GM18909 (cell line): ENCODE measurements around the gene SLC43A1.

Source experiments
- ATAC-seq: cut with Tn5 transposase; IDR thresholded peaks from one replicate; pipeline ENCODE4 v1.9.1; 2021; ENCODE audit warnings: mild to moderate bottlenecking; ENCODE audit not compliant: unreplicated experiment, poor library complexity

SLC43A1 gene

DNA sequence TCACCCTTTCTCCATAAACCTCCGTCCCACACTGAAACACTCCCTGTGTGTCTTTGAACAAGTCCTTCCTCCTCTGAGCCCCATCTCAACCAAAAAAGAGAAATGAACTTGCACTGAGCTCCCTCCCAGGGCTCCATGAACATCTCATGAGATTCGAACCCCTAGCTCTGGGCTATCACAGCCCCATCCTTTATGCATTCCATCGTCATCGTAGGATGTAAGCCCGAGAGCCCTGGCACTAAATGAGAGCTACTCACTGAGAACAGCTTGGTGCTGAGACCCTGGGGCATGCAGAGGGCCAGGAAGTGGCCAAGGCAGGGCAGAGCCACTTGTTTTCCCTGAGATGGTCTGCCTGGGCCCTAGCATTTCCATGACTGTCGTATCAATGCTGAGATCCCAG is 75.7 kb downstream of the SLC43A1 start:
- ATAC-seq: no peak

DNA sequence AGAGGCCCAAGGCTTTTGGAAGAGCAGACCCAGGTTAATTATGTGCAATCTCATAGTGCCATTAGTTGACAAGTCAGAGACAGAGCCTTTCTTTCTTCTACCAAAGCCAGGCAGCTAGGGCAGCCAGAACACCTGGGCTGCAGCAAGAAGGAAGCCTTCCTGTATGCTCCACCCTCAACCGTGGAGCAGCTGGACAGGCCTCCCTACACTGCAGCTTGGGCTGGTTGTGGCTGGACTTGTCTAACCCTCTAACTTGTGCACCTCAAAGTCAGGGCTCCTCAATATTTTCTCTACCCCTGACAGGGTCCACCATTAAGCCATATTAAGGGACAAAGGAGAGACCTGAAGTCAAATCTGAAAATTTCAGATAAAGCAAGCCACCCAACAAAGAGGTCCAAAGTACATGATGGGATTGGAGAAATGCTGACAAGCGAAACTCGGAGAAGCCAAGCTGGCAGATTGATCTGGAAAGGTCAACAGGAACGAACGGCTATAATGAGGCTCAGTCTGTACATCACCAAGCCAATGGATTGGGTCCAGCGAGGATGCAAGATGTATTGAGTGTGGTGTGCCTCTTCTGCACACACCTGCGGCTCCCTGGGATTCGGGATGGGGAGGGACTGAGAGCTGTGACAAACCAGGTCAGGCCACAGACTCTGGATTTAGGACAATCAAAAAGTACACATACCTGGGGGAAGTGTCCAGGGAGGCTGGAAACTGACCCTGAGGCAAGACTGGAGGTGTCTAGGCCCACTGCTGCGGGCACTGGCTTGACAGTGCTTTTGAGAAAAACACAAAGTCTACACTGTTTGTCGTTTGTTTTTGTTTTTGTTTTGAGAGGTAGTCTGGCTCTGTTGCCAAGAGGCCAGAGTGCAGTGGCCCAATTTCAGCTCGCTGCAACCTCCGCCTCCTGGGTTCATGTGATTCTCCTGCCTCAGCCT is 76.9 kb downstream of the SLC43A1 start:
- ATAC-seq: no peak

DNA sequence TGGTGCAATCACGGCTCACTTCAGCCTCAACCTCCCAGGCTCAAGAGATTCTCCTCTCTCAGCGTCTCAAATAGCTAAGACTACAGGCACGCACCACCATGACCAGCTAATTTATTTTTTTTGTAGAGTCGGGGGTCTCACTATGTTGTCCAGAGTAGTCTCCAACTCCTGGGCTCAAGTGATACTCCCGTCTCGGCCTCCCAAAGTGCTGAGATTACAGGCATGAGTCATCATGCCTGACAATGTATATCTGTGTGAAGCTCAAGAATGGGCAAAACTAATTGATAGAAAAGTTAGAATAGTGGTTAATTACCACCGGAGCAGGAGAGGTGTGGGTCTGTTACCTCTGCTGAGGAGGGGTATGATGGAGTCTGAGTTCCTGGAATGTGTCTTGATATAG is 79.5 kb downstream of the SLC43A1 start:
- no peak for ATAC-seq

DNA sequence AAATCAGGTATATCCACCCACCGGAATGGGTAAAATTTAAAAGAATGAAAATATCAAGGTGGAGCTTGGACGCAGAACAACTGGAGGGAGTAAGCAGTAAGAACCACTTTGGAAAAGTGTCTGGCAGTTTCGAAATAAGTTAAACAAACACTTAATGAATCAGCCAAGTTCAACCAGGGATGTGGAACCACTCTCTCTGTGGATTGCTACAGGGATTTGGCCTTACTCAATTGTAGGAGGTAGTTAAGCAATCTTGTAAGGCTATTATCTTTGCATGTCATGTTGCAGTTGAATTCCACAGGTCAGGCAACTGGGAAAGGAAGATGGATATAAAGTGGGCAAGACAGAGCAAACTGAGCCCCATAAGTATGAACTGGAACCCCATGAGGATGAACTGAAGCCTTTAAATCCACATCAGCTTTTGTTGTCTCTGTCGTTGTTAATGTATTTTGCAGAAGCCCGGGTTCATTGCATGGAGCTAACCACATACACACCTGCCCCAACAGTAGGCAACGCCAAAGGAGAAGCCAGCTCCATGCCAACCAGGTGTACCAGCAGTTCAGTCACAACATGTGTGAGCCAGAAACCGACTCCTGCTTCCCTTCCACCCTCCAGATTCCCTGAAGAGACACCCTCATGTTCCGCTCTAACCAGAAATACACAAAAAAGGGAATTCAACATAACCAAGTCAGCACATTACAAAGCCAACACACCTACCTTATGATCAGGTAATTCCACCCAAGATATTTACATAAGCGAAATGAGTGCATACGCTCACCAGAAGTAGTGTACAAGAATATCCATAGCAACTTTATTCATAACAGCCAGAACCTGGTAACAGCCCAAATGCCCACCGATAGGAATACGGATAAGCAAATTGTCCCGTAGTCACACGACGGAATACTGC is 80.6 kb downstream of the SLC43A1 start:
- no peak for ATAC-seq
